K562 (cell line): Measurements from ENCODE around the gene CIAO3. TPM values are rescaled to one million over a fixed set of nuclear protein-coding genes. Genes with fewer than 3 reads are reported as not detected.

Experiments
- CEBPB ChIP-seq: fragments of 450-650 bp; IDR thresholded peaks from 2 replicates; pipeline ENCODE4 v1.6.1; 2016; ENCODE audit warnings: missing genetic modification characterization, missing compliant biosample characterization
- COPS2 ChIP-seq: fragments of 450-650 bp; conservative IDR thresholded peaks from 2 replicates; pipeline ENCODE4 v1.6.1; 2016; ENCODE audit warnings: mild to moderate bottlenecking, moderate library complexity
- CREB1 ChIP-seq, 2 experiments: sonication (generic) in 1 of 2; formaldehyde crosslinking in 1 of 2; IDR thresholded peaks; 2 replicates each; pipeline versions ENCODE4 v1.6.1 to v1.8.0; 2012 to 2022; ENCODE audit warnings: inconsistent platforms in 1 of 2, mild to moderate bottlenecking in 1 of 2, missing genetic modification reagents in 1 of 2, moderate library complexity in 1 of 2
- EP400 ChIP-seq: fragments of 450-650 bp; IDR thresholded peaks from 2 replicates; pipeline ENCODE4 v1.6.1; 2017; ENCODE audit warnings: antibody characterized with exemption, mild to moderate bottlenecking, moderate library complexity
- FOS ChIP-seq: IDR thresholded peaks from 3 replicates; pipeline ENCODE4 v1.6.1; 2011; ENCODE audit not compliant: insufficient read length; ENCODE audit errors: extremely low read depth
- GATA2 ChIP-seq: sonication (generic); formaldehyde crosslinking; IDR thresholded peaks from 2 replicates; pipeline ENCODE4 v1.4.0; 2020; ENCODE audit warnings: mild to moderate bottlenecking, missing genetic modification reagents
- KDM5B ChIP-seq: fragments of 200-600 bp; sonication (generic); IDR thresholded peaks from 2 replicates; pipeline ENCODE4 v1.6.1; 2012; ENCODE audit warnings: low read depth, mild to moderate bottlenecking, moderate library complexity, low read length, control low read depth, inconsistent platforms; ENCODE audit not compliant: insufficient replicate concordance
- KLF16 ChIP-seq: IDR thresholded peaks from 2 replicates; pipeline ENCODE4 v1.6.1; 2016; ENCODE audit warnings: antibody characterized with exemption
- POLR2B ChIP-seq: fragments of 450-650 bp; IDR thresholded peaks from 2 replicates; pipeline ENCODE4 v1.6.1; 2018; ENCODE audit warnings: low read depth; ENCODE audit not compliant: partially characterized antibody
- SMARCC2 ChIP-seq: fragments of 450-650 bp; IDR thresholded peaks from 2 replicates; pipeline ENCODE4 v1.6.1; 2017; ENCODE audit warnings: antibody characterized with exemption, moderate library complexity, mild to moderate bottlenecking, low read depth
- SMC3 ChIP-seq: conservative IDR thresholded peaks from 2 replicates; pipeline ENCODE4 v1.6.1; 2011; ENCODE audit warnings: low read depth, low read length, improper control_type of control experiment; ENCODE audit not compliant: insufficient read depth
- SP1 ChIP-seq: sonication (generic); formaldehyde crosslinking; IDR thresholded peaks from 2 replicates; pipeline ENCODE4 v1.8.1; 2022; ENCODE audit warnings: mild to moderate bottlenecking, missing genetic modification reagents
- TEAD1 ChIP-seq, 2 experiments: fragments of 450-650 bp in 1 of 2; sonication (generic) in 1 of 2; formaldehyde crosslinking; IDR thresholded peaks; 2 replicates each; pipeline versions ENCODE4 v1.4.0 to v1.8.0; 2020 to 2022; ENCODE audit warnings: mild to moderate bottlenecking in 2 of 2, missing genetic modification reagents in 1 of 2
- ZBTB17 ChIP-seq: fragments of 450-650 bp; formaldehyde crosslinking; IDR thresholded peaks from 2 replicates; pipeline ENCODE4 v1.4.0; 2020; ENCODE audit warnings: mild to moderate bottlenecking
- polyA plus RNA-seq, 8 experiments: library from polyadenylated mRNA; depleted of rRNA in 4 of 8; stranded (reverse) in 5 of 8; unstranded in 3 of 8; fragments of >200 nt; fragmentation: Nextera tagmentation in 2 of 8; fragmentation: Illumina TruSeq in 1 of 8; extraction: Ambion mirVana in 2 of 8; extraction: Trizol in 1 of 8; gene quantifications; 2 replicates each; pipeline versions ENCODE4 v1.2.1 to v1.2.3, GENCODE V29; 2011 to 2014; ENCODE audit warnings: inconsistent platforms in 1 of 8, missing spikeins in 1 of 8
- total RNA-seq, 7 experiments: library from RNA; depleted of rRNA in 6 of 7; stranded (reverse); fragments of >200 nt in 6 of 7; fragmentation: Illumina TruSeq in 2 of 7; extraction: Trizol in 2 of 7; gene quantifications; 2 replicates each; pipeline versions ENCODE4 v1.2.1 to v1.2.3, GENCODE V29; 2011 to 2021; ENCODE audit warnings: low replicate concordance in 1 of 7
- TF ChIP-seq, protein P1 (sequence below): fragments of 450-650 bp; IDR thresholded peaks from 2 replicates; pipeline ENCODE4 v1.6.1; 2016; ENCODE audit warnings: low read depth
- TF ChIP-seq, protein P2 (sequence below): conservative IDR thresholded peaks from 2 replicates; pipeline ENCODE4 v1.6.1; 2011; ENCODE audit warnings: low read depth, mild to moderate bottlenecking, low read length; ENCODE audit not compliant: control insufficient read depth
- TF ChIP-seq, protein P3 (sequence below): fragments of 200-800 bp; sonication (Bioruptor generic); IDR thresholded peaks from 2 replicates; pipeline ENCODE4 v1.6.1; 2017; ENCODE audit warnings: missing genetic modification characterization, missing compliant biosample characterization

The CIAO3 gene
- total and polyA plus RNA-seq, 9 of the 15 experiments (the other 6 are each of a cell fraction or from before 2014, with no cell fraction given): 2.2 to 35.6 (median 18.7) TPM

DNA sequence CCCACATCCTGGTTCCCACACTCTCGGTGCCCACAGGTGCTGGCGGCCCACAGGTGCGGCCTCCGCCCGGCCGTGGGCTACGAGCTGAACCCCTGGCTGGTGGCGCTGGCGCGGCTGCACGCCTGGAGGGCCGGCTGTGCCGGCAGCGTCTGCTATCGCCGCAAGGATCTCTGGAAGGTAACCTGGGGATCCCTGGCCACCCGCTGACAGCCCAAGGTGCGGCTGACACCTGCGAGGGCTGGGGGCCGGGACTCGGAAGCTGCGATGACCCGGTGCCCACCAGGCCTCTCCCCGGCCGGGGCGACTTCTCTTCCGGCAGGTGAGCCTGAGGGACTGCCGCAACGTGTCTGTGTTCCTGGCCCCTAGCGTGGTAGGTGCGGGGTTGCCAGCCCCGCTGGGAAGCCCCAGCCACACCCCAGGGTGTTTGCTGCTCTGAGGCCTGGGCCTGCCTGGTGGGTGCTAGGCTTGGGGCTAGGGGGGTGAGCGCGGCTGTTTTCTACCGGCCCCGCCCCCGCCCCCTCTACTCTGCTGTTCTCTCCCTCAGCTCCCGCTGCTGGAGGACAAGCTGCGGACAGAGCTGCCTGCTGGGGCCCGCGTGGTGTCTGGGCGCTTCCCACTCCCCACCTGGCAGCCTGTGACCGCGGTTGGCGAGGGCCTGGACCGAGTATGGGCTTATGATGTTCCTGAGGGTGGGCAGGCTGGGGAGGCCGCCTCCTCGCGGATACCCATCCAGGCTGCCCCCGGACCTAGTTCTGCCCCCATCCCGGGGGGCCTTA, 18.8 kb downstream of the CIAO3 start (continued):
- TF ChIP-seq, protein P1, sequence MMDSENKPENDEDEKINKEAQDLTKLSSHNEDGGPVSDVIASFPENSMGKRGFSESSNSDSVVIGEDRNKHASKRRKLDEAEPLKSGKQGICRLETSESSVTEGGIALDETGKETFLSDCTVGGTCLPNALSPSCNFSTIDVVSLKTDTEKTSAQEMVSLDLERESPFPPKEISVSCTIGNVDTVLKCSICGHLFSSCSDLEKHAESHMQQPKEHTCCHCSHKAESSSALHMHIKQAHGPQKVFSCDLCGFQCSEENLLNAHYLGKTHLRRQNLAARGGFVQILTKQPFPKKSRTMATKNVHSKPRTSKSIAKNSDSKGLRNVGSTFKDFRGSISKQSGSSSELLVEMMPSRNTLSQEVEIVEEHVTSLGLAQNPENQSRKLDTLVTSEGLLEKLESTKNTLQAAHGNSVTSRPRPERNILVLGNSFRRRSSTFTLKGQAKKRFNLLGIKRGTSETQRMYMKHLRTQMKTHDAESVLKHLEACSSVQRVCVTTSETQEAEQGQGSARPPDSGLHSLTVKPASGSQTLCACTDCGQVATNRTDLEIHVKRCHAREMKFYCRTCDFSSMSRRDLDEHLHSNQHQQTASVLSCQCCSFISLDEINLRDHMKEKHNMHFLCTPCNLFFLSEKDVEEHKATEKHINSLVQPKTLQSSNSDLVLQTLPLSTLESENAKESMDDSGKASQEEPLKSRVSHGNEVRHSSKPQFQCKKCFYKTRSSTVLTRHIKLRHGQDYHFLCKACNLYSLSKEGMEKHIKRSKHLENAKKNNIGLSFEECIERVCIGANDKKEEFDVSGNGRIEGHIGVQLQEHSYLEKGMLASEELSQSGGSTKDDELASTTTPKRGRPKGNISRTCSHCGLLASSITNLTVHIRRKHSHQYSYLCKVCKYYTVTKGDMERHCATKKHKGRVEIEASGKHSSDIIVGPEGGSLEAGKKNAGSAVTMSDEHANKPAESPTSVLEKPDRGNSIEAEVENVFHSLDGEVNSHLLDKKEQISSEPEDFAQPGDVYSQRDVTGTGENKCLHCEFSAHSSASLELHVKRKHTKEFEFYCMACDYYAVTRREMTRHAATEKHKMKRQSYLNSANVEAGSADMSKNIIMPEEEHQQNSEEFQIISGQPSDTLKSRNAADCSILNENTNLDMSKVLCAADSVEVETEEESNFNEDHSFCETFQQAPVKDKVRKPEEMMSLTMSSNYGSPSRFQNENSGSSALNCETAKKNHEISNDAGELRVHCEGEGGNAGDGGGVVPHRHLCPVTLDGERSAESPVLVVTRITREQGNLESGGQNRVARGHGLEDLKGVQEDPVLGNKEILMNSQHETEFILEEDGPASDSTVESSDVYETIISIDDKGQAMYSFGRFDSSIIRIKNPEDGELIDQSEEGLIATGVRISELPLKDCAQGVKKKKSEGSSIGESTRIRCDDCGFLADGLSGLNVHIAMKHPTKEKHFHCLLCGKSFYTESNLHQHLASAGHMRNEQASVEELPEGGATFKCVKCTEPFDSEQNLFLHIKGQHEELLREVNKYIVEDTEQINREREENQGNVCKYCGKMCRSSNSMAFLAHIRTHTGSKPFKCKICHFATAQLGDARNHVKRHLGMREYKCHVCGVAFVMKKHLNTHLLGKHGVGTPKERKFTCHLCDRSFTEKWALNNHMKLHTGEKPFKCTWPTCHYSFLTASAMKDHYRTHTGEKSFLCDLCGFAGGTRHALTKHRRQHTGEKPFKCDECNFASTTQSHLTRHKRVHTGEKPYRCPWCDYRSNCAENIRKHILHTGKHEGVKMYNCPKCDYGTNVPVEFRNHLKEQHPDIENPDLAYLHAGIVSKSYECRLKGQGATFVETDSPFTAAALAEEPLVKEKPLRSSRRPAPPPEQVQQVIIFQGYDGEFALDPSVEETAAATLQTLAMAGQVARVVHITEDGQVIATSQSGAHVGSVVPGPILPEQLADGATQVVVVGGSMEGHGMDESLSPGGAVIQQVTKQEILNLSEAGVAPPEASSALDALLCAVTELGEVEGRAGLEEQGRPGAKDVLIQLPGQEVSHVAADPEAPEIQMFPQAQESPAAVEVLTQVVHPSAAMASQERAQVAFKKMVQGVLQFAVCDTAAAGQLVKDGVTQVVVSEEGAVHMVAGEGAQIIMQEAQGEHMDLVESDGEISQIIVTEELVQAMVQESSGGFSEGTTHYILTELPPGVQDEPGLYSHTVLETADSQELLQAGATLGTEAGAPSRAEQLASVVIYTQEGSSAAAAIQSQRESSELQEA: no peak
- peak; percentile 84 for TF ChIP-seq GATA2
- TF ChIP-seq, protein P2, sequence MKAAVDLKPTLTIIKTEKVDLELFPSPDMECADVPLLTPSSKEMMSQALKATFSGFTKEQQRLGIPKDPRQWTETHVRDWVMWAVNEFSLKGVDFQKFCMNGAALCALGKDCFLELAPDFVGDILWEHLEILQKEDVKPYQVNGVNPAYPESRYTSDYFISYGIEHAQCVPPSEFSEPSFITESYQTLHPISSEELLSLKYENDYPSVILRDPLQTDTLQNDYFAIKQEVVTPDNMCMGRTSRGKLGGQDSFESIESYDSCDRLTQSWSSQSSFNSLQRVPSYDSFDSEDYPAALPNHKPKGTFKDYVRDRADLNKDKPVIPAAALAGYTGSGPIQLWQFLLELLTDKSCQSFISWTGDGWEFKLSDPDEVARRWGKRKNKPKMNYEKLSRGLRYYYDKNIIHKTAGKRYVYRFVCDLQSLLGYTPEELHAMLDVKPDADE: 0 out of 2 replicates have a peak, but pooled peaks have one; percentile 22
- TF ChIP-seq, protein P3, sequence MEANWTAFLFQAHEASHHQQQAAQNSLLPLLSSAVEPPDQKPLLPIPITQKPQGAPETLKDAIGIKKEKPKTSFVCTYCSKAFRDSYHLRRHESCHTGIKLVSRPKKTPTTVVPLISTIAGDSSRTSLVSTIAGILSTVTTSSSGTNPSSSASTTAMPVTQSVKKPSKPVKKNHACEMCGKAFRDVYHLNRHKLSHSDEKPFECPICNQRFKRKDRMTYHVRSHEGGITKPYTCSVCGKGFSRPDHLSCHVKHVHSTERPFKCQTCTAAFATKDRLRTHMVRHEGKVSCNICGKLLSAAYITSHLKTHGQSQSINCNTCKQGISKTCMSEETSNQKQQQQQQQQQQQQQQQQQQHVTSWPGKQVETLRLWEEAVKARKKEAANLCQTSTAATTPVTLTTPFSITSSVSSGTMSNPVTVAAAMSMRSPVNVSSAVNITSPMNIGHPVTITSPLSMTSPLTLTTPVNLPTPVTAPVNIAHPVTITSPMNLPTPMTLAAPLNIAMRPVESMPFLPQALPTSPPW (CRISPR knock-in tag): no peak
- TF ChIP-seq POLR2B: peak; percentile 14
- no peak for TF ChIP-seq CREB1 (IDR thresholded peaks at IDR 0.05)
- 0 out of 2 replicates have a peak, but pooled peaks have one; percentile 21 for TF ChIP-seq CREB1 (CRISPR knock-in tag; IDR thresholded peaks at IDR 0.05)
- no peak for TF ChIP-seq COPS2
- TF ChIP-seq CEBPB: no peak
- TF ChIP-seq KLF16: no peak
- no peak for TF ChIP-seq SMARCC2
- TF ChIP-seq EP400: no peak; the same call in 1 of the 2 replicates
- TF ChIP-seq SMC3: no peak
- no peak for TF ChIP-seq ZBTB17 (CRISPR knock-in tag)
- peak; percentile 11 for TF ChIP-seq KDM5B
- no peak for TF ChIP-seq FOS
- no peak; a peak in 1 of 4 replicates for TF ChIP-seq TEAD1 (CRISPR knock-in tag; IDR thresholded peaks at IDR 0.05)
- 0 out of 2 replicates have a peak, but pooled peaks have one; percentile 7 for TF ChIP-seq SP1
